K562 (cell line): ENCODE results near the gene PPP1R12B. TPM values are rescaled to one million over a fixed set of nuclear protein-coding genes. Genes with fewer than 3 reads are reported as not detected.

ENCODE experiments used
- ATF1 ChIP-seq, 2 experiments: fragments of 450-650 bp in 1 of 2; IDR thresholded peaks; 2 replicates each; pipeline ENCODE4 v1.6.1; 2016; ENCODE audit warnings: missing compliant biosample characterization in 1 of 2, missing genetic modification characterization in 1 of 2
- BHLHE40 ChIP-seq: IDR thresholded peaks from 2 replicates; pipeline ENCODE4 v1.6.1; 2011; ENCODE audit warnings: low read length, improper control_type of control experiment
- CBX1 ChIP-seq: sonication (generic); IDR thresholded peaks from 2 replicates; pipeline ENCODE4 v1.6.1; 2016; ENCODE audit warnings: antibody characterized with exemption, low read depth, mild to moderate bottlenecking
- CHD1 ChIP-seq: fragments of 200-600 bp; sonication (generic); IDR thresholded peaks from one replicate; pipeline ENCODE4 v1.6.1; 2012; ENCODE audit warnings: mild to moderate bottlenecking, moderate library complexity, low read length, inconsistent platforms
- ETV1 ChIP-seq: fragments of 450-650 bp; conservative IDR thresholded peaks from 2 replicates; pipeline ENCODE4 v1.6.1; 2016; ENCODE audit warnings: missing genetic modification characterization, control low read depth, low read depth, missing compliant biosample characterization
- HDAC3 ChIP-seq: fragments of 450-650 bp; IDR thresholded peaks from 2 replicates; pipeline ENCODE4 v1.6.1; 2018; ENCODE audit warnings: borderline replicate concordance, mild to moderate bottlenecking, moderate library complexity; ENCODE audit not compliant: partially characterized antibody
- HNRNPUL1 ChIP-seq: fragments of 200-400 bp; formaldehyde crosslinking; IDR thresholded peaks from 2 replicates; pipeline ENCODE4 v1.6.1; 2017; ENCODE audit warnings: low read length
- MED1 ChIP-seq: sonication (generic); formaldehyde crosslinking; IDR thresholded peaks from 2 replicates; pipeline ENCODE4 v1.8.1; 2023; ENCODE audit warnings: missing genetic modification reagents, borderline replicate concordance
- NCOA2 ChIP-seq, 2 experiments: fragments of 450-650 bp; IDR thresholded peaks; 2 replicates each; pipeline ENCODE4 v1.6.1; 2018; ENCODE audit warnings: mild to moderate bottlenecking in 2 of 2, moderate library complexity in 1 of 2; ENCODE audit not compliant: partially characterized antibody in 2 of 2
- NR2C2 ChIP-seq, 2 experiments: fragments of 200-800 bp in 1 of 2; sonication (Bioruptor generic) in 1 of 2; sonication (generic) in 1 of 2; formaldehyde crosslinking in 1 of 2; IDR thresholded peaks; 2 replicates each; pipeline versions ENCODE4 v1.6.1 to v1.8.0; 2016 to 2022; ENCODE audit warnings: mild to moderate bottlenecking in 1 of 2, missing compliant biosample characterization in 1 of 2, missing genetic modification characterization in 1 of 2, missing genetic modification reagents in 1 of 2
- RAD51 ChIP-seq: fragments of 450-650 bp; IDR thresholded peaks from 2 replicates; pipeline ENCODE4 v1.7.1; 2016; ENCODE audit warnings: low read depth, mild to moderate bottlenecking, borderline replicate concordance
- XRCC5 ChIP-seq: fragments of 200-400 bp; formaldehyde crosslinking; IDR thresholded peaks from 2 replicates; pipeline ENCODE4 v1.6.1; 2017; ENCODE audit warnings: low read depth, mild to moderate bottlenecking, low read length
- ZFP36 ChIP-seq: fragments of 150-350 bp; IDR thresholded peaks from 2 replicates; pipeline ENCODE4 v1.6.1; 2018; ENCODE audit warnings: low read length, low read depth; ENCODE audit not compliant: partially characterized antibody
- ZKSCAN1 ChIP-seq: fragments of 150-350 bp; IDR thresholded peaks from 2 replicates; pipeline ENCODE4 v1.6.1; 2016; ENCODE audit warnings: low read depth, low read length
- ZNF197 ChIP-seq: fragments of 200-800 bp; sonication (Bioruptor generic); IDR thresholded peaks from 2 replicates; pipeline ENCODE4 v1.6.1; 2016; ENCODE audit warnings: low read depth, missing genetic modification characterization, missing compliant biosample characterization
- ZNF408 ChIP-seq: fragments of 250-450 bp; sonication (Bioruptor Pico); IDR thresholded peaks from 2 replicates; pipeline ENCODE4 v1.4.0; 2020; ENCODE audit warnings: low read depth, mild to moderate bottlenecking, moderate library complexity
- polyA plus RNA-seq, 8 experiments: library from polyadenylated mRNA; depleted of rRNA in 4 of 8; stranded (reverse) in 5 of 8; unstranded in 3 of 8; fragments of >200 nt; fragmentation: Nextera tagmentation in 2 of 8; fragmentation: Illumina TruSeq in 1 of 8; extraction: Ambion mirVana in 2 of 8; extraction: Trizol in 1 of 8; gene quantifications; 2 replicates each; pipeline versions ENCODE4 v1.2.1 to v1.2.3, GENCODE V29; 2011 to 2014; ENCODE audit warnings: inconsistent platforms in 1 of 8, missing spikeins in 1 of 8
- total RNA-seq, 7 experiments: library from RNA; depleted of rRNA in 6 of 7; stranded (reverse); fragments of >200 nt in 6 of 7; fragmentation: Illumina TruSeq in 2 of 7; extraction: Trizol in 2 of 7; gene quantifications; 2 replicates each; pipeline versions ENCODE4 v1.2.1 to v1.2.3, GENCODE V29; 2011 to 2021; ENCODE audit warnings: low replicate concordance in 1 of 7
- TF ChIP-seq, protein P1 (sequence below): fragments of 200-600 bp; sonication (generic); IDR thresholded peaks from one replicate; pipeline ENCODE4 v1.6.1; 2012; ENCODE audit warnings: mild to moderate bottlenecking, low read depth, low read length, inconsistent platforms

PPP1R12B gene
- total and polyA plus RNA-seq, 9 of the 15 experiments (the other 6 are each of a cell fraction or from before 2014, with no cell fraction given): 0.73 to 16.9 (median 13.6) TPM

DNA sequence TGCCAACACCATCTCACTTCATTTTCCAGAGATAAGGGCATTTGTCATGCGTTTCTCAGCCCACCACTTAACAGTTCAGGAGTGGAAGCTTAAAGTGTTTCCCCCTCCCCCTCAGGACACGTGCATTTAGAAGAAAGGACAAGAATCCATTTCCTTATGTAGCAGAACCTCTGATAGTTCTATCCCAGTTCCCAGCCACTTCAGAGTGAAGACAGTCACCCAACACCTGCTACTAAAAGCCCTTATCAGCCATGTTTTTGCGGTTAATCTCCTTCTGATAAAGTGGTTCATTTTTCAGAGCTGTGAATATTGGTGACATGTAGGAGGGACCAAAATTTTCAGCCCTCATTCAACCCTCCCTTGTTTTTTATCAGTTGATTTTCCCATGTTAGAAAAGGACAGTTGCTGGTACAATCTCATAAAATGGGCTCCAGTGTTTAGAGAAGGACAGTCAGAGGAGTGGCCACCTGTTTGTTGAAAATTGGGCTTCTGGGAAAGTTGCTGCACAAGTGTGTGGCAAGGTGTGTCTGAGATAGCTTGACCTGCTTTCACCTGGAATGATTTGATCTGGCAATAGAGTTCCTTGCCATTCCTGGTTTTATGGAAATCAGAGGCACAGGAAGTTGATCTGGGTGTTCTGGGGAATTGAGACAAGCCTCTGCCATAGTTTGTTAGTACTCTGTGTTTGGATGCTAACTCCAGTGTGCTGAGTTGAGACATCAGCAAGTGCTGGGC lies 114.0 kb downstream of the PPP1R12B start (continued):
- TF ChIP-seq ATF1 (CRISPR knock-in tag; IDR thresholded peaks at IDR 0.05) (no peak), ATF1 (tag; IDR thresholded peaks at IDR 0.05) (0 out of 2 replicates have a peak, but pooled peaks have one; percentile 22), ZNF408 (CRISPR knock-in tag) (no peak), XRCC5 (no peak), HNRNPUL1 (no peak), ZKSCAN1 (no peak), RAD51 (no peak), ZNF197 (no peak), ZFP36 (no peak), BHLHE40 (peak; percentile 78), CBX1 (no peak), NCOA2 (IDR thresholded peaks at IDR 0.05; ENCODE audit: partially characterized antibody in 2 of 2) (no peak), ETV1 (no peak), MED1 (CRISPR knock-in tag) (no peak), CHD1 (no peak), HDAC3 (no peak), NR2C2 (CRISPR knock-in tag; IDR thresholded peaks at IDR 0.05) (no peak), NR2C2 (tag; IDR thresholded peaks at IDR 0.05) (no peak)
- TF ChIP-seq, protein P1, sequence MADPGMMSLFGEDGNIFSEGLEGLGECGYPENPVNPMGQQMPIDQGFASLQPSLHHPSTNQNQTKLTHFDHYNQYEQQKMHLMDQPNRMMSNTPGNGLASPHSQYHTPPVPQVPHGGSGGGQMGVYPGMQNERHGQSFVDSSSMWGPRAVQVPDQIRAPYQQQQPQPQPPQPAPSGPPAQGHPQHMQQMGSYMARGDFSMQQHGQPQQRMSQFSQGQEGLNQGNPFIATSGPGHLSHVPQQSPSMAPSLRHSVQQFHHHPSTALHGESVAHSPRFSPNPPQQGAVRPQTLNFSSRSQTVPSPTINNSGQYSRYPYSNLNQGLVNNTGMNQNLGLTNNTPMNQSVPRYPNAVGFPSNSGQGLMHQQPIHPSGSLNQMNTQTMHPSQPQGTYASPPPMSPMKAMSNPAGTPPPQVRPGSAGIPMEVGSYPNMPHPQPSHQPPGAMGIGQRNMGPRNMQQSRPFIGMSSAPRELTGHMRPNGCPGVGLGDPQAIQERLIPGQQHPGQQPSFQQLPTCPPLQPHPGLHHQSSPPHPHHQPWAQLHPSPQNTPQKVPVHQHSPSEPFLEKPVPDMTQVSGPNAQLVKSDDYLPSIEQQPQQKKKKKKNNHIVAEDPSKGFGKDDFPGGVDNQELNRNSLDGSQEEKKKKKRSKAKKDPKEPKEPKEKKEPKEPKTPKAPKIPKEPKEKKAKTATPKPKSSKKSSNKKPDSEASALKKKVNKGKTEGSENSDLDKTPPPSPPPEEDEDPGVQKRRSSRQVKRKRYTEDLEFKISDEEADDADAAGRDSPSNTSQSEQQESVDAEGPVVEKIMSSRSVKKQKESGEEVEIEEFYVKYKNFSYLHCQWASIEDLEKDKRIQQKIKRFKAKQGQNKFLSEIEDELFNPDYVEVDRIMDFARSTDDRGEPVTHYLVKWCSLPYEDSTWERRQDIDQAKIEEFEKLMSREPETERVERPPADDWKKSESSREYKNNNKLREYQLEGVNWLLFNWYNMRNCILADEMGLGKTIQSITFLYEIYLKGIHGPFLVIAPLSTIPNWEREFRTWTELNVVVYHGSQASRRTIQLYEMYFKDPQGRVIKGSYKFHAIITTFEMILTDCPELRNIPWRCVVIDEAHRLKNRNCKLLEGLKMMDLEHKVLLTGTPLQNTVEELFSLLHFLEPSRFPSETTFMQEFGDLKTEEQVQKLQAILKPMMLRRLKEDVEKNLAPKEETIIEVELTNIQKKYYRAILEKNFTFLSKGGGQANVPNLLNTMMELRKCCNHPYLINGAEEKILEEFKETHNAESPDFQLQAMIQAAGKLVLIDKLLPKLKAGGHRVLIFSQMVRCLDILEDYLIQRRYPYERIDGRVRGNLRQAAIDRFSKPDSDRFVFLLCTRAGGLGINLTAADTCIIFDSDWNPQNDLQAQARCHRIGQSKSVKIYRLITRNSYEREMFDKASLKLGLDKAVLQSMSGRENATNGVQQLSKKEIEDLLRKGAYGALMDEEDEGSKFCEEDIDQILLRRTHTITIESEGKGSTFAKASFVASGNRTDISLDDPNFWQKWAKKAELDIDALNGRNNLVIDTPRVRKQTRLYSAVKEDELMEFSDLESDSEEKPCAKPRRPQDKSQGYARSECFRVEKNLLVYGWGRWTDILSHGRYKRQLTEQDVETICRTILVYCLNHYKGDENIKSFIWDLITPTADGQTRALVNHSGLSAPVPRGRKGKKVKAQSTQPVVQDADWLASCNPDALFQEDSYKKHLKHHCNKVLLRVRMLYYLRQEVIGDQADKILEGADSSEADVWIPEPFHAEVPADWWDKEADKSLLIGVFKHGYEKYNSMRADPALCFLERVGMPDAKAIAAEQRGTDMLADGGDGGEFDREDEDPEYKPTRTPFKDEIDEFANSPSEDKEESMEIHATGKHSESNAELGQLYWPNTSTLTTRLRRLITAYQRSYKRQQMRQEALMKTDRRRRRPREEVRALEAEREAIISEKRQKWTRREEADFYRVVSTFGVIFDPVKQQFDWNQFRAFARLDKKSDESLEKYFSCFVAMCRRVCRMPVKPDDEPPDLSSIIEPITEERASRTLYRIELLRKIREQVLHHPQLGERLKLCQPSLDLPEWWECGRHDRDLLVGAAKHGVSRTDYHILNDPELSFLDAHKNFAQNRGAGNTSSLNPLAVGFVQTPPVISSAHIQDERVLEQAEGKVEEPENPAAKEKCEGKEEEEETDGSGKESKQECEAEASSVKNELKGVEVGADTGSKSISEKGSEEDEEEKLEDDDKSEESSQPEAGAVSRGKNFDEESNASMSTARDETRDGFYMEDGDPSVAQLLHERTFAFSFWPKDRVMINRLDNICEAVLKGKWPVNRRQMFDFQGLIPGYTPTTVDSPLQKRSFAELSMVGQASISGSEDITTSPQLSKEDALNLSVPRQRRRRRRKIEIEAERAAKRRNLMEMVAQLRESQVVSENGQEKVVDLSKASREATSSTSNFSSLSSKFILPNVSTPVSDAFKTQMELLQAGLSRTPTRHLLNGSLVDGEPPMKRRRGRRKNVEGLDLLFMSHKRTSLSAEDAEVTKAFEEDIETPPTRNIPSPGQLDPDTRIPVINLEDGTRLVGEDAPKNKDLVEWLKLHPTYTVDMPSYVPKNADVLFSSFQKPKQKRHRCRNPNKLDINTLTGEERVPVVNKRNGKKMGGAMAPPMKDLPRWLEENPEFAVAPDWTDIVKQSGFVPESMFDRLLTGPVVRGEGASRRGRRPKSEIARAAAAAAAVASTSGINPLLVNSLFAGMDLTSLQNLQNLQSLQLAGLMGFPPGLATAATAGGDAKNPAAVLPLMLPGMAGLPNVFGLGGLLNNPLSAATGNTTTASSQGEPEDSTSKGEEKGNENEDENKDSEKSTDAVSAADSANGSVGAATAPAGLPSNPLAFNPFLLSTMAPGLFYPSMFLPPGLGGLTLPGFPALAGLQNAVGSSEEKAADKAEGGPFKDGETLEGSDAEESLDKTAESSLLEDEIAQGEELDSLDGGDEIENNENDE: no peak
